Stimulated activated CD8-positive, alpha-beta memory T cell treated with anti-CD3 and anti-CD28 coated beads, Interleukin-12 subunit alpha, Interleukin-12 subunit beta, amount 100 ng/mL, for 24 hours (primary cell): ENCODE results near the gene KAZN.
"Not testable (repeated sequence)": the region's sequence is repeated elsewhere in the genome, so short reads cannot be mapped to it uniquely, and the experiment has no call there.

Source experiments
- DNase-seq: peaks from one replicate; pipeline ENCODE4 v3.0.0-alpha.2; 2020; ENCODE audit errors: extremely low read depth

Gene KAZN

DNA sequence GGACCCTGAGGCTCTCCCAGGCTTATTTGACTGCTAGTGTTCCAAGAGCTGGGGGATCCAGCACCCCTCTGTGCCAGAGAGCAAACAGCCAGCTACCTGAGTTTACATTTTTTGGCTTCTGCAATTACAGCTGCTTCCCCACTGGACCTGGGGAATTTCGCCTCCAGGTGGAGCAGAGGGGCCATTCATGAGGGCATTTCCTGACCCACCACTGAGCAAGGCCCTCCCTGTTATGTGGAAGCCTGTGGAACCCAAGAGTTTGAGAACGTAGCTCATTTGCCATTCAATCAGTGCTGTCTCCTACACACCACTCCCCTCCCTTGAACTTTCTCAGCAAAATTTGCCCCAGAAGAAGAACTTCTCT is 512.4 kb downstream of the KAZN start:
- no peak for DNase-seq

DNA sequence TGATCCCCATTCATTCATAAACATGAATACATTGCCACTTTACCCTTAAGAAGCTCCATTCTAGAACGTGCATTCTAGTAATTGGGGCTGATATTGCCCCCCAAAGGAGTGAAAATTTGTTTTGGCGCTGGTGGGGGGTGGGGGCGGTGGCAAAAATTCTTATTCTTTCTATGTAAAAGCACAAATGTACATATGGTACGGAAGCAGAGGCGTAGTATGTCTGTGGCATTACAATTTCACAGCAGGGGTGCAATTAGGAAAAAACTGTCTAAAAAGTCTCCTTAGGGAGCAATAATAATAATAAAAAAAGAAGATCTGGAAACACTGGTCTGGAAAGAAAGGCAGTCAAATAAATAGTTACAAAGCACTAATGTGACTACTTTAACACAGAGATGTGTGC is 514.7 kb downstream of the KAZN start:
- DNase-seq: no peak

DNA sequence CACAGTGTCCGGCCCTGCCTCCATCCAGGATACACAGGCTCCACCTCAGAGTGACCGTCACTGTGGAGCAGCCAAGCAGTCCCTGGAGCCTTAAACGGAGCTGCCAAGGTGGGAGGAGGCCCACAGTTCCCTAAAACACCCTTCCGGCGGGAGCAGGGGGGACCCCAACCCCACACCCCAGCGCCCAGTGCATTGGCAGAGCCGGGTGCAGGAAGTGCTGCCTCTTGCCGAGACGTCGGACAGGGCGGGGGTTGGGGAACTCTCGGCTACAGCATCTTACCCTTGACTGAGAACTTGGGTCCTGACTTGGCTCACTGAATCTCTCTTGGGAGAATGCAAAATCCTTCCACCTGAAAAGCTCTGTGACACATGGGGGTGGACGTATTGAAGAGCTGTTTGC is 516.4 kb downstream of the KAZN start:
- DNase-seq: no peak

DNA sequence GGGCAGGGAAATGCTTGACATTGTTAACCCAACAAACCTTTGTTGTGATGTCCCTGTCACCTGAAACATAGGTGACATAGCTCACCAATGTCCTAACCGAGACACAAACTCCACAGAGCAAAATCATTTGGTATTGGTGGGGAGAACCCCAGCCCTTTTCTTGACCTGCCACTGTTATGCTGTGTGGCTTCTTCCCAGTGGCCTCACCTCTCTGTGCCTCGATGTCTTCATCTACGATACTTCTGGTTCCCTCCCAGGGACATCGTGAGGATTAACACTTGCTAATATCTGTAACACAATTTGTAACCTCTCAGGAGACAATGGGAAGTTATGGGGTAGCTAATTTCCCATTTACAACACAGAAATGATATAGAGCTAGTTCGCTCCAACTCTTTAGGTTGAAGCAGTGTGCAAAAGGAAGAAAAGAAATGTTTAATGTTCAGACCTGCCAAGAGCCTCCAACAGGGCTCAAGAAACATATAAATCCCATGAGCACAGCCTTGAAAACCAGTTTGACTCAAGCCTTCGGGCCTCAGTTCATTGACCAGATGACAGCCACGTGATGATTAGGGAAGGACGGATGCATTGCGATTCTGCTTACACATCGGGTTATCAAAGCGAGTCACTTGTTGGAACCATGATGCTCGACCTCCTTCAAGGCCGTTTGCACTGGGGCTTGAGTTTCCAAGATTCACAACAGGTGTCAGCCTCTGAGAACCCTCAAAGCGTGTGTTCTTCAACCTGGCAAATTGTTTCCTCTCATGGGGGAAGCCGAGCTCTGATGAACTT is 517.3 kb downstream of the KAZN start:
- DNase-seq: no peak

DNA sequence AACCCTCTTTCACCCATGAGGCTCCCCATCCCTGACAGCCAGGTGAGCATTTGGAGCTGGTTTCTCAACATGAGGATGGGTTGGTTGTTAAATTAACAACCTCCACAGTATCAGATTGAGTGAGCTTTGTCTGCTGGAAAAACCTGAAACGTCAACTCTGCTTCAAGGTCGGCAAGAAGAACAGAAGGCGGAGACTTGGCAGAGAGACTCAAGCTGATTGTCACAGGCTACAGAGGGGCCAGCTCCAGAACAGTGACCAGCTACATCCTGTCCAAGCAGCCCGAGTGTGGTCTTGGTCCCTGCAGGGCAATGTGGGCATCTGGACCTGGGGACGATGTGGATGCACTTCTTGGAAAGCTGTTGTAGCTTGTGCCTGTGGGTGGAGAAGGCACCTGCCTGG is 518.5 kb downstream of the KAZN start:
- DNase-seq: no peak

DNA sequence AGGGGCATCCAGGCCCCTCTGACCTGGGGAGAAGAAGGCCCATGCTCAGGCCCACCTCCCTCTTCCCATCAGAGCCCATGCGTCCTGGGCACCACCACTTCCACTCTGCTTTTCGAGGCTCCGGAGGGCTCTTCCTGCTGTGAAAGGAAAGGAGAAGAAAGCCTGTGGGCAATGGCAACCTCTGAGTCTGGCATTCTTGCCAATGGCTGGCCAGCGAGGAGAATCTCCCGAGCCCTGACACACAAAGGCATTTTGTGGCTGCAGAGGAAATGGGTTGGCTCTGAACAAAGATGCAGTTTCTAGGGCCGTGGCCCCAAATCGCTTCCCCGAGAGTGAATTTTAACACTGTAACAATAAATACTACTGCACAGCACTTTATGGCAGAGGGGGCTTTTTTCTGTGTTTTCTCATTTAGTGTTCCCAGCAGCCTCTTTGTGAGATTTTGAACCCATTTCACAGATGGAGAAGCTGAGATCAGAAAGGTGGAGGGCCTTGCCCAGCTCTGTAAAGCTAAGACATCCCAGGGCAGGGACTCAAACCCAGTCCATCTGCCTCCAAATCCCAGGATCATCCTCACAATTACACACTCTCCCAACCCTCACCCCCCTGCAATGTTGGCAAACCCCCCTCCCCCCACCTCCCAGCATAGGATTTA is 519.3 kb downstream of the KAZN start:
- DNase-seq: no peak

DNA sequence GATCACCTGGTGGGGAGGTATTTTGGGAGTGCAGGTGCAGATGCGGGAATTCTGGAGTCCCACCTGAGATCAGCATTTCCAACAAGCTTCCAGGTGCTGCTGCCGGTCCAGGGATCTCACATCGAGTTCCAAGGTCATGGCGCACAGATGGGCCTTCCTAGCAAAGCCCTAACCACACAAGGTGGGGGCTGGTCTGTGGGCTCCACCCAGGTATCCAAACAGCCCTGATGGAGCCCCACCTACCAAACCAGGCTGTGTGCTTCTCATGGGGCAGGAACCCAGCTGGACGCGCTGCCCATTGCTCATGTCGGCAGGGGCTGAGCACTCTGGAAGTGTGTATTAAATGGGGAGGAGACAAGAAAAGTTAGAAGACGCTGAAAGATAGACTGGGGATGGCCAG is 520.1 kb downstream of the KAZN start:
- DNase-seq: no peak

DNA sequence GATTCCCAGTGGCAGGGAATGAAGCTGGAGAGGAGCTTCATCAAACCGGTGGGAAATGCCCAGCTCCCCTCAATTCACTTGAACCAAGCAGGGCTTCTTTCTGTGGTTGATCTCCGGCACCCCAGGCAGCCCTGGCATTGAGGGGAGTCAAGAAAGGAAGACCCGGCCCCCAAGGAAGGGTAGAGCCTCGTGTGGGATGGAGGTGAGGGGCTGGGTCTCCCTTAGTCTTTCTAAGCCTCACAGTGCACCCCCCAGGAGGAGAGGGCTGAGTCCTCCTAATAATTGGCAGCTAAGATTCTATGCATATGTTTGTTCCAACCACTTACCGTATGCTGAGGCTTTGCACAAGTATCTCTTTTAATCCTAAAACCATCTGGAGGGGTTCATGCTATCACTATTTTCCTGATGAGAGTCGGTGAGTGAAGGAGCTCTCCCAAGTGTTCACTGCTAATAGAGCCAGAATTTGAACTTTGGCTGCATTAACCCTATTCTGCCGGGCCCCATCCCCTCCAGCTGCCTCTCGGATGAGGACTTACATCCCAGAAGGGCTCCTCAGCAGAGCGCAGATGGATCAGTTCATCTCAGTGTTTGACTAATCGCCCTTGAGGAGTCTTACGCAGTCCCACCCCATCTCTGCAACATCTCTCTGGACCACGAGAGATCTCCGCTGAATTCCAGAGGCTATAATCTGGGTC is 521.9 kb downstream of the KAZN start:
- DNase-seq: no peak

DNA sequence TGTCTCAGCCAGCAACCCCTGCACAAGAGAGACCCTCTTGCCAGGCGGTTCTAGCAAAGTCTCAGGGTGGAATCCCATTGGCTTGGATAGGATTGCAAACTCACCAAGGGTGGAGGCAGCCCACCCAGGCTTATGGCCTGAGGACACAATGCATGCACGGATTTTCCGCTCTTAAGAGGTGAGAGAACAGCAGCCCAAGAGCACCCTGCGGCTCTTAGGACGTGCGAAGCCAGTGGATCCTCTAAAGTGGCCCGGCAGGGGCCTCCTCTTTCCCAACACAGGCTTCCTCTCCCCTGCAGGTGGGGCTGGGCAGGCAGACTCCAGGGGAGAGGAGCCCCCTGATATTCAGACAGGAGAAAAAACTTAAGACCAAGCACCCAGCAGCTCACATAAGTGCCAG is 523.8 kb downstream of the KAZN start:
- DNase-seq: no peak

DNA sequence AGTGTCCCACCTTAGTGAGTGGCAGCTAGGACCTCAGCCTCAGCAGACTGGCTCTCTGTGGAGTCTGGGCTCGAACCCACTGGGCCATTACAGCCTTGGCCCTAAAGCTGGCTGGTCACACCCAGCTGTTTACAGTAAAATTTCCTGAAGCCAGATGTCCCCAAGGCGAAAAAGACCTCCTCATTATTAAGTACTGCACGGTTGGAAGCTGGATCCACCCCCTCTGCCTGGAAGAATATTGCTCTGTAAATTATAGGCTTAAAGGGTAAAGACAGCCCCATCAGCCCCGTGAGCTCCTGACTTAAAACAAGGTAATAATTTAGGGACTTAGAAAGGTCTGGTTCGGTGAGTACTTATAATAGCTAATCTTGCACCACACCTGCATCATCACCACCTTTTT is 524.8 kb downstream of the KAZN start:
- no peak for DNase-seq

DNA sequence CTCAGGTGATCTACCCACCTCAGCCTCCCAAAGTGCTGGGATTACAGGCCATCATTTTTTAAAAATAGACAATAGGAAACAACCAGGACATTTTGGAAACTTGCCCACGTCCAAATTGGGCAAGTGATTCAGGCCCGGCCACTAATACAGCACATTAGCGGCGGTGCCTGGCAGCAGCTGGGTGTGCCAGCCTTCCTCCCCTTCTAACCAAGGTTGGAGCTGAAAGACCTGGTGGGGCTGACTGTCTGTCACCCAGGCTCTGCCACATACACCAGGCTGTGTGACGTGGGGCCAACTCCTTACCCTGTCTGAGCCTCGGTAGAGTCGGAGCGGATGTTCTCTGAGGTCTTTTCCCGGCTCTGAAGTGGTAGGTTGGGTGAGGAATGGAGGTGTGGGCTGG is 525.4 kb downstream of the KAZN start:
- DNase-seq: no peak

DNA sequence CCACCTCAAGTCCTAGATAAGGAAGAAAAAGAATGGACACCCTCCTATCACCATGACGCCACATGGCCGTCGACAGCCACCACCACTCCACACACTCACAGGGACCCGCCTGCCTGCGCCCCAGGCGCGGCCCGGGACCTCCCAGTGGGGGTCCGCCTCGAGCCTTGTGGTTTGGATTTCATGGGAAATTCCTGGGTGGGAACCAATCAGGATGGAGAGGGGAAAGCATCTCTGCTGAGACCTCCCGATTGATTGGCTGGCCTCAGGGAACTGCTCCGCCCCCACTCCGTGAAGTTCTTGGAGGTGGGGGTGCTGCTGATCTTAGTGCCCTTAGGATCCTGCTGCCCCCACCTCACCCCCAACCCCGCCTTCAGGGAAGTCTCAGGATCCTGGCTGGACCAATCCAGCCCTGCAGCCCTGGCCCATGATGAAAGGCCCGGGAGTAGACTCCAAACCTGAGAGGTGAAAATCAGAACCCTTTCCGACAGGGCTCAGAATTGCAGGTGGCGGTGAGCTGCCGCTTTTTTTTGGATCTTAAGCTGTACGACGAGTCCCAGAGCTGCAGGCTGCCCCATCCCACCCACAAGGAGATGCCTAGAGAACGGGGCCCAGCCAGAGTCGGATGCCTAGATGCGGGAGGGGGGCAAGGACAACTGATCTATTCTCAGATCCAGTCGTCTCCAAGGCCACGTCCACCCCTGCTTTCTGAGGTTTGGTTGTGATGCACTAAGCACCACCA is 526.0 kb downstream of the KAZN start:
- DNase-seq: no peak

DNA sequence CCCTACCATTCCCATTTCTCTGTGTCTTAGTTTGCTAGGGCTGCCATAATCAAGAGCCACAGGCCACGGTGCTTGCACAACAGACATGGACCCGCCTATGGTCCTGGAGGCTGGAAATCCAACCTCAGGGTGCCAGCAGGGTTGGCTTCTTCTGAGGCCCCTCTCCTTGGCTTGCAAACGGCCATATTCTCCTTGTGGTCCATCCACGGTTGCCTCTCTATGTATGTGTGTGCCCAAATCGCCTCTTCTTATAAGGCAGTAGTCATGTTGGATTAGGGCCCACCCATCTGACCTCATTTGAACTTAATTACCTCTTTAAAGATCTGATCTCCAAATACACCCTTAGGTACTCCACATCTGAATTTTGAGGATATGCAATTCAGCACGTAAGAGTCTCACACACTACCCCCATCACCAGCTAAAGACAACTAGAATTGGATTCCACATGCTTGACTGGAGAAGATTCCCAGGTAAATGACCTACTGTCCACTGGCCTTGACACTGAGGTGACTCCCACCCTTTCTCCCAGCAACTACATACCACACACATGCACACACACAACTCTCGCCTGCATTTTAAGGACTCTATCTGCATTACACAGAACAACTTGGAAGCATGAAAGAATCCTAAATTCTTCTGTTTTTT is 526.7 kb downstream of the KAZN start:
- no peak for DNase-seq

DNA sequence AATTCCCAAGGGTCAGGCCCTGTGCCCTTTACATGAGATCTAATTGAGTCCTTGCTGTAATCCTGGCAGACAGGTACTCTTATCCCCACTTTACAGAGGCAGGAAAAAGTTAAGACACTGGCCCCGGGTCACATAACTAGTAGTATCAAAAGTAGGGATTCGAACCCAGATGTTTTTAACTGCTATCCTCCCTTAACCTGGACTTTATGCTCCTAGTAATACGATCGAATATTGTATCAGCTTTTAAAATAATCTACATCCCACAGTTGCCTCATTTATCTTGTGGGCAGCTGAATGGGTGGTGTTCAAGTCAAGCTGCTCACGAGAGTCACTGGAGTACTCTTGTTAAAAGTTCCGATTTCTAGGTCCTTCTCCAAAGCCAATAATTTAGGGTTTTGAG is 529.6 kb downstream of the KAZN start:
- DNase-seq: no peak

DNA sequence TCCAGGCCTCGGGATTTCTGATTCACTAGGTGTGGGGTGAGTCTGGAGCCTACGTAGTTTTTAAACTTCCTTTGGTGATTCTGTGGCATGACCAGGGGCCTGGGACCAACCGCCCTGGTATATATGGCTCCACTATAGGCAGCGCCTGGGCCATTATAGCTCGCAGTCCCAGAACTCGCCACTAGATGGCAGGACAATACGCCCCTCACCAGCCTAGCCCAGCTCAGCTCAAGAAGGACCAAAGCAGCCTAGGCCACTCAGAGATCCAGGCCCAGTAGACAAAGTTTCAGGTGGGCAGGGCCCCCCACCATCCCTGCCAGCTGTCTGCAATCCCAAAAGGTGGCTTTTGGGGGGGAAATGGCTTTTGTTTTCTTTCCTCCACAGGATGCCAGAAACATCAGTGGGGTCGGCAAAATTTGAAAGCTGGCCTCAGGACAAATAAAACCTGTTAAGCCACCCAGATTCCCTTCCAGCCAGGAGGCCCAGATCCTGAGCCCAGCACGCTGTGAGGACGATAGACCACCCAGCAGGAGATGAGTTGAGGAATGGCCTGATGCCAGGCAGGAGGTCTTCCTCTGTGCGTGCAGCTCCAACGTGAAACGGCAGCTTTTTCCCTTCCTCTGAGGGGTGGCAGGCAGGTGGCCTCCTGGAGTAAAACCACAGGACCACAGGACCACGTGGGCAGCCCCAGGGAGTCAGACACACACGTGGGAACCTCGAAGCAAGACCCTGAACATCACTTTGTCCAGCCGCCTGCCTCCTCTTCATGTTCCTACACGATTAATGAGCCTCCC is 530.2 kb downstream of the KAZN start:
- DNase-seq: peak; percentile 17

DNA sequence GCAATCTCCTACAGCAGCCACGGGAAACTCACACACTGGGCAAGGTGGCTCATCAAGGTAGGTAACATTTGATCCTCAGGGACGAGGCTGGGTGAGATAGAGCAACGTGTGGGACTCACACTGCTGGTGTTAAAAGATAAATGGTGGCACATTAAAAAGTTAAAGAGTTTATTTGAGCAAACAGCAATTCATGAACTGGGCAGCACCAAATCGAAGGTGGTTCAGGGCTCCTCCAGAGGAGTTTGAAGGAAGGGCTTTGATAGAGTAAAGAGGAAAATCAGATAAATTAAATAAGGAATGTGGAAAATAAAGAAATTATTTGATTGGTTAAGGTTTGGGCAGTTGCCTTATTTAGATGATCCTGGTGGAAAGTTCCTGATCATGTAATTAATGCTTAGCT is 531.5 kb downstream of the KAZN start:
- DNase-seq: no peak

DNA sequence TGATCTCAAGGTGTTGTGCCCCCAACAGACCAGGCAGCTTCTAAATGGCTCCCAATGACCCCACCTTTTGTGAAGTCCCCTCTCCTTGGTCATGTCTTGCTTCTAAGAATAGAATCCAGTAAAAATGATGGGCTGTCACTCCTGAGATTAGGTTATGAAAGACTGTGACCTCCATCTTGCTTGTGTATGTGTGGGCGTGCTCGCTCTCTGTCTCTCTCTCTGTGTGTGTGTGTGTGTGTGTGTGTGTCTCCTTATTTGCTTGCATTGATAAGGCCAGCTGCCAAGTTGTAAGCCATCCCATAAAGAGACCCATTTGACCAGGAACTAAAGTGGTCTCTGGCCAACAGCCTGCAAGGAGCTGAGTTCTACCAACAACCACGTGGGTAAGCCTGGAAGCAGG is 532.1 kb downstream of the KAZN start:
- no peak for DNase-seq

DNA sequence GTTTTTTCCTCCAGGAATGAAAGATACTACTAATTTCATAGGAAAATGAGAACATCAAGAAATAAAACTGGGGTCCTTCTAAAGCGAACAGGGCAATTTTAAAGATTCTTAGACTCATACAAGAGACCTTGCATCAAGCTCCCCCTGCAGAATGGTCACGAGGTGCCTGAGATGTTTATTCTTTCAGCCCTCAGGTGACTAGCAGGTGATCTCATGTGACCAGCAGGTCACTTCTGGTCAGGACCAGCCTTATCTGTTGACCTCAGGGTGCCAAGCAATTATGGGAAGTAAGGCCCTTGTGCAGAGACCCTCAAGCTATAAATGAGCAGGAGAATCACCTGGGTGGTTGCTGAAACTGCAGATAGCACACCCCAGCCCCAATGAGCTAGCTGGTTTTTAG is 534.5 kb downstream of the KAZN start:
- no peak for DNase-seq

DNA sequence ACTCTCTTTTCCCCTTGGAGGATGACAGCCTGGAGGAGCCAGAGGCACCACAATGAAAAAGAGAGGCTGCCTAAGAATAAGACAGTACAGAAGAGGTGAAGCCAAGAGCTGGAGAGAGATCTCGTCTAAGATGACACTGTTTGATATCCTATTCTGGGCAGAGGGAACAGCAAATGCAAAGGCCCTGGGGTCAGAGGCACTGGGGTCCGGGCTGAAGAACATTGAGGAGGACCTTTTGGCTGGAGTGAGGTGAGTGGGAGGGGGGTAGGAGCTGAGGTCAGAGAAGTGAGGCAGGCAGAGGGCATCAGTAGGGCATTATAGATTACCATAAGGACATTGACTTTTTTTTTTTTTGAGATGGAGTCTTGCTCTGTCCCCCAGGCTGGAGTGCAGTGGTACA is 535.8 kb downstream of the KAZN start:
- DNase-seq: no peak

DNA sequence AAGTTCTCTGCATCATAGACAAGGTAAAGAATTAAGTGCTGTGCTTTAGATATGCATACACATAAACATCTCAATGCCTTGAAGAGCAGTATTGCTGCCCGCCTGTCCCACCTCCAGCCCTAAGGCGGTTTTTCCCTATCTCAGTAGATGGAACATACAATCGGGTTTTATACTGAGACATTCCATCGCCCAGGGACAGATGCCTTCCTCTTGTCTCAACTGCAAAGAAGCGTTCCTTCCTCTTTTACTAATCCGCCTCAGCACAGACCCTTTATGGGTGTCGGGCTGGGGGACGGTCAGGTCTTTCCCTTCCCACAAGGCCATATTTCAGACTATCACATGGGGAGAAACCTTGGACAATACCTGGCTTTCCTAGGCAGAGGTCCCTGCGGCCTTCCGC is 537.1 kb downstream of the KAZN start:
- DNase-seq: not testable (repeated sequence)

DNA sequence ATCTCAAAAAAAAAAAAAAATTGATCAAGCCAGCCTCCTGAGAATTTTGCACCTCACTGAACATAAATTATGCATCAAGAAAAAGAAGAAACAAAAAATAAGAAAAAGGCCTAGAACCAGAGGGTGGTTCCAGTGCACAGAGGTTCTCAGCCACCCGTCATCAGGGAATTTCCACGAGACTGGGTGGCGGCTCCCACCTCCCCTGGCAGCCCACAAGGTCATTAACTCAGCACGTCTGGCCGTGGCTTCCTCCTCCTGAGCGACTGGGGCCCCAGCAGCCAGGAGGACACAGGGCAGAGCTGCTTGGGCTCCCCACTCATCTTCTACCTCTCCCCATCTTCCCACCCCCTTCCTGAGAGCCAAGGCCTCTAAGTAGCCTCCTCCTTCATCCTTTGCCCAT is 539.3 kb downstream of the KAZN start:
- DNase-seq: no peak
